SK-N-MC (cell line): Measurements from ENCODE around the gene TOX2.

Experiments
- EZH2 ChIP-seq: fragments of 200-600 bp; sonication (generic); IDR thresholded peaks from one replicate; pipeline ENCODE4 v1.6.1; 2017; ENCODE audit warnings: antibody characterized with exemption
- FOXP2 ChIP-seq: optimal IDR thresholded peaks from 2 replicates; pipeline ENCODE3; 2011; ENCODE audit warnings: mild to moderate bottlenecking, moderate library complexity; ENCODE audit not compliant: insufficient read depth; ENCODE audit errors: extremely low read length, control extremely low read depth

DNA sequence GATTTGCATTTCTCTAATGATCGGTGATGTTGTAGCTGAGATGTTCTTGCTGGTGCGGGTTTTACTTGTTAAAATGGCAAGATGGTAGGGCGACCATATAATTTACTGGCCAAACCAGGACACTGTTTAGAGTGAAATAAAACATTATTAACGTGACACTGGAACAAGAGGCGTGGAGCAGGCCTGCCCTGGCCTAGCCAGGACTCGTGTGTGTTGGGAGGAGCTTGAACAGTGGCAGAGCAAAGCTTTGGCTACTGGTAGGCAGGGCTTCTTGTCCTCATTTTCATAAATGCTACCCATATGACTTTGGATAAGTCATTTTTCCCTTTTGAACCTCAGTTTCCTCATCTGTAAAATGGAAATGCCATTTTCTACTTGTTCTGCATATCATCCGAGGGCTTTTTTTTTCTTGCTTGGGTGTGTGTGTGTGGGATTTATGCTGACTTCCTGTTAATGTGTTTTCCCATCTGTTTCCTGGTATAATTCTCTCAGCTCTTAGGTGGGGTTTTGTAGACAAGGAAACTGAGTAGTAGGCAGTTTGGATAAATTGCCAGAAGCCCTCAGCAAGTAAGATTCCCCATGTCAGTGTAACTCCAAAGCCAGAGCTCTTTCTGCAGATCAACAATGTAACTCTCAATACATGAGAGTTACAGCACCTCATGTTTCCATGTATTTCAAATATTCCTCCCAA, 81.7 kb downstream of the TOX2 start:
- TF ChIP-seq EZH2 (no peak), FOXP2 (no peak)
